ENCODE results near the gene NOXO1. TPM values are rescaled to one million over a fixed set of nuclear protein-coding genes. Genes with fewer than 3 reads are reported as not detected.

The NOXO1 gene
- total and polyA plus RNA-seq, 9 of the 15 experiments (the other 6 are each of a cell fraction or from before 2014, with no cell fraction given) = not detected

- TF ChIP-seq CTCFL (IDR thresholded peaks at IDR 0.05; ENCODE audit: borderline replicate concordance, insufficient read depth, low read depth, low read length, poor library complexity, severe bottlenecking) = peak; percentile 100
- no peak for TF ChIP-seq E2F8 (IDR thresholded peaks at IDR 0.05; ENCODE audit: low read depth, partially characterized antibody)
- peak; percentile 77 for TF ChIP-seq EGR1 (conservative IDR thresholded peaks at IDR 0.05)
- no peak for TF ChIP-seq PYGO2 (tag; IDR thresholded peaks at IDR 0.05)
- no peak for TF ChIP-seq ZNF589 (CRISPR knock-in tag; IDR thresholded peaks at IDR 0.05; ENCODE audit: low read depth)
- TF ChIP-seq CTBP1 (IDR thresholded peaks at IDR 0.05; ENCODE audit: borderline replicate concordance) = peak; percentile 84
- no peak for TF ChIP-seq PBX2 (CRISPR knock-in tag; IDR thresholded peaks at IDR 0.05; ENCODE audit: low read depth)
- TF ChIP-seq PBX2 (tag; conservative IDR thresholded peaks at IDR 0.05; ENCODE audit: low read depth) = no peak
- TF ChIP-seq ZNF668 (CRISPR knock-in tag; IDR thresholded peaks at IDR 0.05) = no peak
- no peak for TF ChIP-seq GATAD2A (IDR thresholded peaks at IDR 0.05)
- peak; percentile 51; the same call in 1 of the 2 replicates for TF ChIP-seq POLR2AphosphoS5 (IDR thresholded peaks at IDR 0.05; ENCODE audit: control insufficient read depth, insufficient read depth, low read depth, low read length)
- TF ChIP-seq ZNF280B (CRISPR knock-in tag; IDR thresholded peaks at IDR 0.05) = no peak
- no peak for TF ChIP-seq ATF1 (CRISPR knock-in tag; IDR thresholded peaks at IDR 0.05)
- TF ChIP-seq ATF1 (tag; IDR thresholded peaks at IDR 0.05) = peak; percentile 82
- no peak for TF ChIP-seq ZNF436 (CRISPR knock-in tag; IDR thresholded peaks at IDR 0.05)
- no peak for TF ChIP-seq PRPF4 (IDR thresholded peaks at IDR 0.05; ENCODE audit: insufficient read depth, low read depth, low read length, poor library complexity, severe bottlenecking)
- TF ChIP-seq JUNB (CRISPR knock-in tag; conservative IDR thresholded peaks at IDR 0.05) = no peak
Measured at GRCh38 chr16:1959269-1960039, 21.8 kb downstream of the NOXO1 start, which contains the start of gene NDUFB10 (continued).

Measured in K562 (cell line).